ENCODE measurements around the gene ADGRA1.
"Not testable (repeated sequence)": the region's sequence is repeated elsewhere in the genome, so short reads cannot be mapped to it uniquely, and the experiment has no call there.

The ADGRA1 gene, protein sequence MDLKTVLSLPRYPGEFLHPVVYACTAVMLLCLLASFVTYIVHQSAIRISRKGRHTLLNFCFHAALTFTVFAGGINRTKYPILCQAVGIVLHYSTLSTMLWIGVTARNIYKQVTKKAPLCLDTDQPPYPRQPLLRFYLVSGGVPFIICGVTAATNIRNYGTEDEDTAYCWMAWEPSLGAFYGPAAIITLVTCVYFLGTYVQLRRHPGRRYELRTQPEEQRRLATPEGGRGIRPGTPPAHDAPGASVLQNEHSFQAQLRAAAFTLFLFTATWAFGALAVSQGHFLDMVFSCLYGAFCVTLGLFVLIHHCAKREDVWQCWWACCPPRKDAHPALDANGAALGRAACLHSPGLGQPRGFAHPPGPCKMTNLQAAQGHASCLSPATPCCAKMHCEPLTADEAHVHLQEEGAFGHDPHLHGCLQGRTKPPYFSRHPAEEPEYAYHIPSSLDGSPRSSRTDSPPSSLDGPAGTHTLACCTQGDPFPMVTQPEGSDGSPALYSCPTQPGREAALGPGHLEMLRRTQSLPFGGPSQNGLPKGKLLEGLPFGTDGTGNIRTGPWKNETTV

DNA sequence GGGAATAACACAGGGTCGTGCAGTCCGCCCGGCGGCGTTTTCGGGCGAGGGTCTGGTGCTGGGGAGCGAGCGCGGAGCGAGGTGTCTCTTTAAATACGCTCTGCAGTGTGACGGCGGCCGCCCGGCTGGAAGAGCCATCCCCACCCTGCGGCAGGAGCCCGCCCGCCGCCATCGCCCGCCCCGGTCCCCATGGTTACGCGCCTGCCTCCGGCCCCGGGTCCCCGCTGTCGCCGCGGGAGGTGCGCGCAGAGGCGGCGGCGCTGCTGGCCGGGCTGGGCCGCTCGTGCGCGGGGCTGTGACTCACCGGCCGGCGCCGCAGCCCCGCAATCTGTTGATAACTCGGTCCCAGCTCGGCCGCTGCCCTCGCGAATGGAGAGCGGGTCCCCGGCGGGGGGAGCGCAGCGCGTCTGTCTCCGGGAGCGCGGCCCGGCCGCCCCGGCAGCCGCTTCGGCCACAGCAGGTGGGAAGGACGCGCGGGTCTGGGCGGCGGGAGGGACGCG lies at the start of gene ADGRA1:
Gene ADGRA1 (plus strand): TSS at position 246 of the 500 bp plus-strand sequence. CDS start 986 bp downstream, outside the sequence.
- DNase-seq (ENCODE audit: low read depth, low spot score), result no peak

DNA sequence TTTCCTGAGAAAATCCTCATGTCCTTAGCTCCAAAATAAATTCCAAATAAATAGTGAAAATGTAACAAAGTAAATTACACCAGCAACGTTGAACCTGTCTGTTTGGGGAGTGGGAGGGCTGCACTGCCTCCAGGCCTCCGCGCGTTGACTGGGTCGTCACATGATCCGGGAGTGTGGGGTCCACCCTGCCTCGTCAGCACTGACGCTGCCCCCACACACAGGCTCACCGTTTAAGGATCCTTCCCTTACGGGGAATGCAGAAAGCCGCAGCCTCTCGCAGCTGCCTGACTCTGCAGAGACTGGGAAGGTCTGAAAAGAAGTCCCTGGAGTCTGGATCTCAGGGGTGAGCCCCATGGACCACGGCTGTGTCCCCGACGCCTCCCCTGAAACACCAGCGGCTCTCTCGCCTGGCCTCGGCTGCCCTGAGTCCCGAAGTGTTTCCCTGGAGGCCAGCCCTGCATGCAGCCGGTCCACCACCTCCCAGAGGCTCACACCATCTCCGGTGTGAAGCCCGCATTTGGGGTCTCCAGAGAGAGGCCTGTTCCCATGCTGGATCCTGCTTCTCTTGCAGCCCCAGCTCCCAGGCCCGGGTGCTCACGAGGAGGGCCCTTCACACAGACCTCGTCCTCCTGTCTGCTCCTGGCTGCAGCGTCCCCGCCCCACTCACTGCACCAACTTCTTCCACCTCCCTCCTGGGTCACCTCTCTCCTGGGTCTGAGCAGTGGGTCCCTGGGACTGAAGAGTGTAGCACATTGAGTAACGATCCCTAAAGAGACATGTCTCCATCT lies 49.5 kb upstream of the ADGRA1 start:
- DNase-seq (ENCODE audit: low read depth, low spot score), result no peak

DNA sequence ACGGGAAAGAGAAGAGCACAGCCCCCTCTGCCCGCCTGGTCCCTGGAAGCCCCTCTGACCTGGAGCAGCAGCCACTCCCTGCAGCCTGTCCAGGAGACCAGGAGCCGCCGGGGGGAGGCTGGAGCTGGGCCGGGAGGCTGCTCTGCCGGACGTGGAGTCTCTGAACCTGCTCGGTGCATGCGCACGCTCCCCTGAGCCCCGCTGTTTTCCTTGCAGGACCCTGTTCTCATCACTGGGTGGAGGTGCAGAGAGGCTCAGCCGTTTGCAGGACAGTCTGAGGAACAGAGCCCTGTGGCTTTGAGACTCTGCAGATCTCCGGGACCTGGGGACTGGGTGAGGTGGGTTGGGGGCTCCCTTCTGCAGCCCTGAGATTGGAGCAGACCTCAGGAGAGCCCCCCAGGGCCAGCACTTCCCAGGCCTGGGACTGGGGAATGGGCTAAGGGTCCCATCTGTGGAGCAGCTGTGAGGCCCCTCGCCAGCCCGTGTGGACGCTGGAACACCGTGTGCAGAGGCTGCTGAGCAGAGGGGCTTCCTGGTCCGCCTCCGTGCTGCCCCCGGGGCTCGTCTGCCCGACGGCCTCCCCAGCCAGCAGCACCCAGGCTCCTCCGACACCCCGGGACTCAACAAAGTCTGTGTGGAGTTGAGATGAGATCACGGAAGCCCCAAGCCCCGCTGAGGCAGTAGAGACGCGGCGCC lies 48.5 kb upstream of the ADGRA1 start:
- no peak for DNase-seq (ENCODE audit: low read depth, low spot score)

DNA sequence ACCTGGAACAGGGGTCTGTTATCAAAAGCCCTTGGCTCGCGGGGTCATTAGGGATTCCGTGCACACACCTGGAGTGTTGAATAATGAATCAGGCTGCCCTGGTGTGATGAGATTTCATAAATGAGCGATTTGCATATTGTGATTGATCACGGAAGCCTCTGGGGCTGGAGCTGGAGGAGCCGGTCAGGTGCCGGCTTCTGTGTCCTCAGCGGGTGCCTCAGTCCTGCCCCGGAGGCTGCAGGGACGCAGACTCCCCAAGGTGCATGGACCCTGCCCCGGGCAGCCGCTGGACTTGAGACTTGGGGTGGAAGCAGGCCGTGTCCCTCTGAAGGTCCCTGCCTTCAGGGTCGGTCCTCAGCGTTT lies 47.9 kb upstream of the ADGRA1 start:
- no peak for DNase-seq (ENCODE audit: low read depth, low spot score)

DNA sequence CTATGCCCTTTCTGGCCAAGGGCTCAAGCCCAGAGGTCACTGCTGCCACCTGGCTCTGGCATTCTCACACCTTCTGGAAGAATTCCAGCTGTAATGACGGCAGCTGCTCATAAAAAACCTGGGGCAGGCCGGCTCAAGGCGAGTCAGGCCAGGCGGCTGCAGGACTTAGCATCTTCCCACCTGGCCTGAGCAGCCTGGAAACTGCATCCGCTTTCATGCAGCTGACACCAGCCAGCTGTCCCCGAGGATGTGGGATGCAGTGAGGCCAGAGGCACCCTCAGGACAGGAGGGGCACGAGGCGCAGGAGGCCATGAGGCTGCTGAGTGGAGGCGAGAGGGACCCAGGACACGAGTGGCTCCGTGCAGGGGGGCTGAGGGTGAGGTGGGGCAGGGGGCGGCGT lies 47.5 kb upstream of the ADGRA1 start:
- no peak for DNase-seq (ENCODE audit: low read depth, low spot score)

DNA sequence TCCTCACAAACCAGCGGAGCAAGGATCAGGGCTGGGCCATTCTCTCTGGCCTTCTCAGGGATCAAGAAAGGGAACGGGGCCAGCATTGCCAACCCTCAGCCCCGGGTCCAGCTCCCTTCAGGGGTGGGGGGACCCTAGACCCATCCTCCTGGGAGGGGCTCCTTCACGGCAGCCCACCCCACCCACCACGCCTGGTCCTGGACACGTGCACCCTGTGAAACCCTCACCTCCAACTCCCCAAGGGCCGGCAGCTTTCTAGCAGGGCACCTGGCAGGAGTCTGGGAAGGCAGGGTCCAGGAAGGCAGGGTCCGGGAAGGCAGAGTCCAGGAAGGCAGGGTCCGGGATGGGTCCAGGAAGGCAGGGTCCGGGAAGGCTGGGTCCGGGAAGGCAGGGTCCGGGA lies 46.6 kb upstream of the ADGRA1 start:
- no peak for DNase-seq (ENCODE audit: low read depth, low spot score)

DNA sequence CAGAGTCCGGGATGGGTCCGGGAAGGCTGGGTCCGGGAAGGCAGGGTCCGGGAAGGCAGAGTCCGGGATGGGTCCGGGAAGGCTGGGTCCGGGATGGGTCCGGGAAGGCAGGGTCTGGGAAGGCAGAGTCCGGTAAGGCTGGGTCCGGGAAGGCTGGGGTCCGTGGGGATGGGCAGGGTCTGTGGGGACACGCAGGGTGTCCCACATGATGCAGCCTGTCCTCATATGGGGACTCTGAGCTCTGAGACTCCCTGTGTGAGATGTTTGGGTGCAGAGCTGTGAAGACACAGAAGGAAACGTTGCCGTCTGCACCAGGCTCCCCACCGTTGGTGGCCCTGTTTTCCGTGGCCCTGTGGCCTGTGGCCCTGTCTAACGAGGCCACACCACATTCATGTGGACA lies 45.7 kb upstream of the ADGRA1 start:
- DNase-seq (ENCODE audit: low read depth, low spot score), result no peak

DNA sequence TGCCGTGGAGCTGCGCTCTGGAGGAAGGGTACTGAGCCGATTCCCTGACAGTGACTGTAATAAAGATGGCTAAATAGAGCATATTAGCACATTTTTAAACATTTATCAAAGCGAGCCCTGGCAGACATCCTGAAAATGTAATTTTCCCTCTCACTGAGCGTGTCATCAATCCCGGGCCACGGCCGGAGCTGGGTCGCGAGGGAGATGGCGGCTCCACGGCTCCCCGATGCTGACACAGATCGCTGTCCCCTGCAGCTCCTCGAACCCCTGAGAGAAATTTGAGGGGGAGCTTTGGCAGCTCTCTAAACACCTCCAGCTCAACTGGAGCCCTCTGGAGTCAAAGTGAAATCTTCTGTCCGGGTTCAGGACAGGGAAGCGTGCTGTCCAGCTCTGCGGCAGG lies 44.9 kb upstream of the ADGRA1 start:
- DNase-seq (ENCODE audit: low read depth, low spot score), result no peak

DNA sequence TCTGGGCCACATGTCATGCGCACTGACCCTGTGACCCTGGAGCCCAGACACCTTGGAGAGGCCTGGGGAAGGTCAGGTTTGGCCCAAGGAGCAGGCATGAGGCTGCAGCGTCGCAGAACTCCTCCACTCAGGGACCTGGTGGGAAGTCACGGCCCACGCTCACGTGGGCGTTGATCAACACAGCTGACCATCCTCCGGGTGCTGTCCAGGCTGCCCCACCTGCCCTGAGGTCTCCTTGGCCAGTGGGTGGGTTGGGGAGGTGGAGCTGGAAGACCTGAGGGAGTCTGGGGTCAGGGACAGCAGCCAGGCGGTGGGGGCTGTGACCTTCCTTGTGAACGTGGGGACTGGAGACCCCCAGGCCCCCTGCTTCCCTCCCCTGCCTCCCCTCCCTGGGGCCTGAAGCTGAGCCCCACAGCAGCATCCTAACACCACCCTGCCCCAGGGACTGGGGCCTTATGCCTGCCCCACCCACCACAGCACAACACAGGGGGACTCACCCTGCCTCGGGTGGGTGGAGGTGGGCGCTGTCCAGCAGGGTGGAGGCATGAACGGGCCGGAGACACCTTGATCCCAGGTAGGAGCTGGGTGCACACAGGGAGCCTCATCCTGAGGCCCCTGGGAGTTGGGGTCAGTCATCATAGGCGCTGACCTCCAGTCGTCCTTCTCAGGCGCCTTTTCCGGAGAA lies 44.0 kb upstream of the ADGRA1 start:
- DNase-seq (ENCODE audit: low read depth, low spot score), result no peak

DNA sequence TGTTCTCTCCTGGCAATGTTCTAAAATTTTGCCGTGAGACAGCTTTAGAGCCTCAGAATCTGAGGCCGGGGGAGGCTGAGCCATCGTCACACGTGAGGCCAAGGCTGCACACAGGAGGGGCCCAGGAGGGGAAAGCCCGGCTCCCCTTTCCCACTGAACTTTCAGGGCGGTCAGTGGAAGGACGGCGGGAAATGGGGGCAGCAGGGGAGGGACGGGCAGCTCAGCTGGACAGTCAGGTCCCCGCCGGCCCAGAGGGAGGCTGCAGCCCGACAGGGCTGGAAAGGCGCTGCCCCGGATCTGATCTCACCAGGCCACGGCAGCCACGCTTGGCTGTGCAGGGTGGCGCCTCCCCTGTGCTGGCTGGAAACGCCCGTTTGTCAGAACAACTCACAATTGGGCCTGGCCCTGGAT lies 43.3 kb upstream of the ADGRA1 start:
- no peak for DNase-seq (ENCODE audit: low read depth, low spot score)

DNA sequence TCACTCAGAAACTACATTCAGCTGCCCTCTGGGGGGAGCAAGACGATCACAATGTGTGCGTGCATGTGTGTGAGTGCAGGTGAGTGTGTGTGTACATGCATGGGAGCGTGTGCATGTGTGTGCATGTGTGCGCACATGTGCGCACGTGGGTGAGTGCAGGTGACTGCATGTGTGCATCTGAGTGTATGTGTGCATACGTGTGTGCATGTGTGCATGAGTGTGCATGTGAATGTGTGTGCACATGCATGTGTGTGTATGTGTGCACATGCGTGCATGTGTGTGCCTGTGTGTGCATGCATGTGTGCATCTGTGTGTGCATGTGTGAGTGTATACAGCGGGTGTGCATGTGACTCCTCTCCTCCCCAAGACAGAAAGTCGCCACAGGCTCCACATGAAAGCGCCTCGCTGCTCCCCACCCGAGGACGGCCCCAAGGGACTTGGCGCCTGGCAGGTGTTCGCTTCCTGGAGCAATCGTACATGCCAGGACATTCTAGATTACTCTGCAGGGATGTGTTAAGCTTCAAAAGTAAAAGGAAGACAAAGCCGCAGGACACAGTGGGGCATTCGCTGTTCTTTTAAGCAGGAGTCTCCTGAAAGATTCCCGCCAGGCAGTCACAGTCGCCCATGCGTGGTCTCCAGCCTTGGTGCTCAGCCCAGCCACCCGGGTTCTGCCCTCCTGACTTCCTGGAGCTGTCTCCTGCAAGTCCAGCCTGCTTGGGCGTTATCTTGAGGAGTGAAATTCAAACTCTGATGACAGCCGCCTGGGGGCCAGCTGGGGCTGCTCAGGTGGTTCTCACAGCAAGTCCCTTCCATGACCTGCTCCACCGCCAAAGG lies 42.0 kb upstream of the ADGRA1 start:
- no peak for DNase-seq (ENCODE audit: low read depth, low spot score)

DNA sequence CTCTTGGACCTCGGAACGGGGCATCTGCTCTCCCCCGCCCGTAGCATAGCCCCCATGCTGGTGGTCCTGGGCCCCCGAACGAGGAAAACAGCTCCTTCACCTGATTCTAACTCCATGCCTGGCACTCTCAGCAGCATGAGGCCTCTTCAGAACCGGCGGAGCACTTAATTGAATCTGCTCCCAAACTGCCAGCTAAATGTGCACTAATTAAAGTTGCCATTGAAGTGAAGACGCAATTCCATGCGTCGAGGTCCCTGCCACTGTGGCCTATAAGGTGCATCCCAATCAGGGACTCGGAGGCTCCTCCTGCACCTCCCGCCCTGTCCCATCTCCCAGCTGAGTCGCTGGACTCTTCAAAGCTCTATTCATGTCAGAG lies 41.3 kb upstream of the ADGRA1 start:
- DNase-seq (ENCODE audit: low read depth, low spot score), result no peak

DNA sequence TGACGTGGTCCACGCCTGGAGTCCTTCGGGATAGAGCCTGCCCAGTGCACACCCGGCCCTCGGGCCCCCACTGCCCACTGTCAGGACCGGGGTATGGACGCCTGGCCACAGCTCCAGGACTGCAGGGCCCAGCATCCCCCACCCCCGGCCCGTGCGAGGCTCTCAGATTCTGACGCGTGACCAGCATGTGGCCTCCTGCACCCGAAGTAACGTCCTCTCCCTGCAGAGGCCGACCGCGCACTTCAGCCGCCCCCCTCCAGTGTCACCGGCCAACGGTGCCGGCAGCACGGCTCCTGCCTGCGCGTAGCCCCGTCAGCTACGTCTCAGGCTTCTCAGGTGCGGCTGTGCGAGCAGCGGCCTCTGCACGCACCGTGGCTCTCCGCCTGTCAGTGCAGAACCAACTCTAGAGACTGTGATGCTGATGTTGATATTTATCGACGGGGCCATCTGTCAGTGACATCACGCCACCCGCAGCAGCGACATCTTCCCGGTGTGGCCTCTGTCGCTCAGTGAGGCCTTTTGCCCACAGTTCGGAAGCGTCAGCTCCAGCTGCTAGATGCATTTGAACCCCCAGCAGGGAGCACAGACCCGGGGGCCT lies 40.1 kb upstream of the ADGRA1 start:
- DNase-seq (ENCODE audit: low read depth, low spot score), result no peak

DNA sequence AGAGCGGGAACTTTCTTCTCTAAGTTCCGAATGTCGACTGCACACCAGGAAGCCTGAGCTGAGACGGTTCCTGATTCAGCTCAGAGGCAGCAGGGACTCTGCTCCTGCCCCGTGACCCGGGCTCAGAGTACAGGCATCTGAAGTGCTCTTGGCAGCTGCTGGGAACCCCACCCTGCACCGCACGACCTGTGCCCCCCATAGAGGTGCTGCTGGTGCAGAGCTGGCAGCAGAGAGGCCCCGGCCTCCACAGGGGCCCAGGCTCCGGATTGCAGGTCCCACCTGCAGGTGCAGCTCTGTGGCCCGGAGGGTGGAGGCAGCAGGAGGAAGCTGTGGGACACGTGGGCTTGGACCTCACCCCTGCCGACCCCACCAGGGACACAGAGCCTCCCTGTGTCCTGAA lies 39.5 kb upstream of the ADGRA1 start:
- DNase-seq (ENCODE audit: low read depth, low spot score), result no peak

DNA sequence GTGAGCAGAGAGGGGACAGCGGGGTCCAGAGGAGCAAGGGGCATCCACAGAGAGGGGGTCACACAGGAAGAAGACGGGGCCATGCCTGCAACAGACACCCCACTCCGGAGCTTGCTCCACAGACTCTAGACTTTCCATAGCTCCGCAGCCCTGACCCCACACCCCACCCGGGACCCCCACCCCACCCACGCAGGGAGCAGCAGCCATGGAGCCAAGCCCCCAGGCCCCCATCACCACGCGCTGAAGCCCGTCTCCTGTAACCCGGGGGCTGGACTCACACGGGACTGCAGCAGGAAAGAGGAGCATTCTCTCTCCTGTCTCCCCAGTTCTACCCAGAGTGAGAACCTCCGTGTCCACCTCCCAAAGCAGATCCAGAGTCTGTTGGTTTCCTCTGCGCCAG lies 38.8 kb upstream of the ADGRA1 start:
- DNase-seq (ENCODE audit: low read depth, low spot score), result no peak

DNA sequence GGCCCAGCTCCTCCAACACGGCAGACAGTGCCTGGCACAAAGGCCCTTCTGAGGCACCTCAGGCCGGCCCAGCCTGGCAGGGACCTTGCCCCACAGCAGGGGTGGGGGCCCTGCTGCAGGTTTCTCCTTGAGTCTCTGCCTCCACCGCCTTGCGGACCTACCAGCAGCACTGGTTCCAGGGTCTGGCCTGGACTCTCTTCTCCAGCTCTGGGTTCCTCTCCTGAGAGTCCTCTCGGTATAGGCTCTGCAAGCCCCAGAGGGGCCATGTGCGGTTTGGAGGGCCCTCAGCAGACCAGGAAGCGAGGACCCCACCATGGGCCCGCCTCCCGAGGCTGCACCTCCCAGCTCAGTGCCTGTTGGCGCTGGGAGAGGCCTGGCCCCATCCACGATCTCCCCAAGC lies 38.1 kb upstream of the ADGRA1 start:
- DNase-seq (ENCODE audit: low read depth, low spot score), result no peak

DNA sequence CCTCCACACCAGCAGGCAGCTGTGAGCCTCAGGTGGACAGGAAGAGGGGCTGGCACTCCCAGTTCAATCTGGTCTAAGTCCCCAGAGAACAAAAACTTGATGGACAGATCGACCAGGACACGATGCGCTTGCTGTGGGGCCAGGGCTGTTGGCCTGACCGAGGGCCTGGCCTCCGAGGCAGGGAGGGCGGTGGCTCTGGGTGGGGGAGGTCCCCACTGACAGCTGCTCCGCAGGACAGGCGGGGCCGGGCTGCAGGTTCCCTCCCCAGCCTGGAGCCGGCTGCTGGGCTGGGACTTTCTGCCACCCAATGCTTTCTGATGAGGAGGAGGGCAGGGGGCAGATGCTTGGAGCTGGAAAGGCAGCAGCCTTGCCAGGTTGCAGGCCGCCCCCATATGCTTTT lies 37.4 kb upstream of the ADGRA1 start:
- DNase-seq (ENCODE audit: low read depth, low spot score), result no peak

DNA sequence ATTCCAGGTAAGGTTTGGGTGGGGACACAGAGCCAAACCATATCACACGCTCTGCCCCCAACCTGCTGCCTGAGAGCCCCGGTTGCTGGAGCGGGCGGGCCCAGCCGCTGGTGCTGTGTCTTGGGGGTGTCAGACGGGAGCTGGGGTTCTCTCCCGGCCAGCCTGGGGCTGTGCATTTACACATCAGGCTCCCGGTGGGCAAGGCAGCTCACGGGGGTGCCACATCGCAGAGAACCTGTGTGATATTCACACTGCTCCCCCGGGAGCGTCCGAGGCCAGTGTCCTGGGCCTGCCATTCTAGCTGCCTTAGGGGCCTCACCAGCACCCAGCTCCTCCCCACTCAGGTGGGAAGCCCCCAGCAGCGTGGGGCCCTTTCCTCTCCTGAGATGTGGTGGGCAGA lies 35.6 kb upstream of the ADGRA1 start:
- no peak for DNase-seq (ENCODE audit: low read depth, low spot score)

DNA sequence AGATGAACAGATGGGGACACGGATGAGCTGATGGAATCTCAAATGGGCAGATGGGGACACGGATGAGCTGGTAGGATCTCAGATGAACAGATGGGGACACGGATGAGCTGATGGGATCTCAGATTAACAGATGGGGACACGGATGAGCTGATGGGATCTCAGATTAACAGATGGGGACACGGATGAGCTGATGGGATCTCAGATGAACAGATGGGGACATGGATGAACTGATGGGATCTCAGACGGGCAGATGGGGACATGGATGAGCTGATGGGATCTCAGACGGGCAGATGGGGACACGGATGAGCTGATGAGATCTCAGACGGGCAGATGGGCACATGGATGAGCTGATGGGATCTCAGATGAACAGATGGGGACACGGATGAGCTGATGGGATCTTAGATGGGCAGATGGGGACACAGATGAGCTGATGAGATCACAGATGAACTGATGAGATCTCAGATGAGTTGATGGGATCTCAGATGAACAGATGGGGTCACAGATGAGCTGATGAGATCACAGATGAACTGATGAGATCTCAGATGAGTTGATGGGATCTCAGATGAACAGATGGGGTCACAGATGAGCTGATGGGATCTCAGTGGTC lies 34.1 kb upstream of the ADGRA1 start:
- not testable (repeated sequence) for DNase-seq (ENCODE audit: low read depth, low spot score)

DNA sequence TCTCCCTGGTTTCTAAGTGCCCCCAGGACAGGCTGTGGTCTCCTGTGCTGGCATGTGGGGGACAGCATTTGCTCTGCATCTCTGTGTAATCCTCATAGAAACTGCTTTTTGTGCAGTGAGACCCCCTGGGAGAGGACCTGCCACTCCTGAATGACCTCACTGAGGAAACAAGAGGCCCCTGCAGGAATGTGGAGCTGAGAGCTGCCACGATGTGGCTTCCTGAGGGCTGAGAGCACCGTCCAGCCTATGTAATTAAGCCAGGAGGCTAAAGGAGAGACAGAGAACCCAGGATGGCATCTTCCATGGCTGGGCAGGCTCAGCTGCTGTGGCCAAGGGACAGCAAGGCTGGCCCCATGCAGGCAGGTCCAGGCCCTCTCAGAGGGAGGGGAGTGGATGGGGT lies 32.3 kb upstream of the ADGRA1 start:
- no peak for DNase-seq (ENCODE audit: low read depth, low spot score)

All from brain pericyte (primary cell).